B cell (primary cell): ENCODE results near the gene ARHGAP36. TPM values are rescaled to one million over a fixed set of nuclear protein-coding genes. Genes with fewer than 3 reads are reported as not detected.

Source experiments
- ATAC-seq: fragments of 200-7000 bp; cut with Tn5 transposase; one replicate; pipeline ENCODE4 v1.10.0; 2021; ENCODE audit warnings: low read depth, mild to moderate bottlenecking, moderate number of reproducible peaks, moderate library complexity
- CTCF ChIA-PET: fragments of 350-600 bp; sonication (Branson Sonifier 250); formaldehyde crosslinking; loops from one replicate; lab custom pipeline; 2021; ENCODE audit warnings: antibody characterized with exemption, inconsistent platforms; lab: Charles Lee
- POLR2A ChIA-PET: fragments of 350-600 bp; sonication (Branson Sonifier 250); formaldehyde crosslinking; loops from one replicate; lab custom pipeline; 2021; ENCODE audit warnings: antibody characterized with exemption; lab: Charles Lee
- DNase-seq: peaks from one replicate; pipeline ENCODE4 v3.0.0; 2013
- H2AFZ ChIP-seq: 2 replicates; pipeline ENCODE4 v1.6.1; 2012; ENCODE audit warnings: mild to moderate bottlenecking, low read depth, low read length; ENCODE audit not compliant: insufficient read depth, poor library complexity, severe bottlenecking
- H3K27ac ChIP-seq, 2 donors: 1 replicate in 1 of 2; 2 replicates in 1 of 2; pipeline ENCODE4 v1.5.1; 2012 to 2013; ENCODE audit warnings: low read length in 2 of 2, mild to moderate bottlenecking in 2 of 2, moderate library complexity in 1 of 2
- H3K27me3 ChIP-seq, 4 experiments: fragments of 200-600 bp in 1 of 4; sonication (generic) in 1 of 4; replicated peaks in 1 of 4; 1 replicate in 2 of 4; 2 replicates in 2 of 4; pipeline versions ENCODE4 v1.6.1 to v1.7.0; 2013 to 2016; ENCODE audit warnings: low read length in 3 of 4, mild to moderate bottlenecking in 2 of 4, mixed read lengths in 1 of 4, moderate library complexity in 1 of 4; ENCODE audit not compliant: insufficient read depth in 4 of 4, control insufficient read depth in 3 of 4; ENCODE audit errors: control extremely low read depth in 1 of 4
- H3K36me3 ChIP-seq, 2 experiments: replicated peaks in 1 of 2; 1 replicate in 1 of 2; 2 replicates in 1 of 2; pipeline versions ENCODE4 v1.6.1 to v1.7.1; 2013; ENCODE audit warnings: low read length in 1 of 2; ENCODE audit not compliant: insufficient read depth in 2 of 2, control insufficient read depth in 1 of 2; ENCODE audit errors: control extremely low read depth in 1 of 2, extremely low read depth in 1 of 2
- H3K4me1 ChIP-seq, 2 donors: fragments of 200-600 bp in 1 of 2; sonication (generic) in 1 of 2; 1 replicate in 1 of 2; 2 replicates in 1 of 2; pipeline versions ENCODE4 v1.5.1 to v1.6.1; 2013 to 2017; ENCODE audit warnings: low read length in 2 of 2; ENCODE audit not compliant: control insufficient read depth in 2 of 2, insufficient read depth in 2 of 2
- H3K4me2 ChIP-seq: replicated peaks from 2 replicates; pipeline ENCODE3; 2012; ENCODE audit warnings: mild to moderate bottlenecking, low read depth, low read length; ENCODE audit not compliant: poor library complexity, severe bottlenecking
- H3K4me3 ChIP-seq, 5 experiments: fragments of 200-600 bp in 1 of 5; sonication (generic) in 1 of 5; 1 replicate in 3 of 5; 2 replicates in 2 of 5; pipeline versions ENCODE4 v1.5.1 to v1.7.0; 2011 to 2016; ENCODE audit warnings: low read length in 4 of 5, mild to moderate bottlenecking in 4 of 5, low read depth in 2 of 5, control low read depth in 1 of 5, moderate library complexity in 1 of 5; ENCODE audit not compliant: insufficient read depth in 1 of 5; ENCODE audit errors: control extremely low read depth in 1 of 5, extremely low read depth in 1 of 5
- H3K79me2 ChIP-seq: fragments of 200-600 bp; sonication (generic); one replicate; pipeline ENCODE4 v1.6.0; 2016; ENCODE audit warnings: low read length; ENCODE audit not compliant: control insufficient read depth, insufficient read depth
- H3K9ac ChIP-seq: fragments of 200-600 bp; sonication (generic); 2 replicates; pipeline ENCODE4 v1.6.1; 2017; ENCODE audit warnings: mild to moderate bottlenecking, low read length, moderate library complexity
- H3K9me3 ChIP-seq, 3 donors: one replicate each; pipeline versions ENCODE4 v1.6.1 to v1.7.1; 2013; ENCODE audit warnings: low read length in 2 of 3; ENCODE audit not compliant: control insufficient read depth in 2 of 3, insufficient read depth in 1 of 3; ENCODE audit errors: control extremely low read depth in 1 of 3
- H4K20me1 ChIP-seq: 2 replicates; pipeline ENCODE4 v1.6.0; 2012; ENCODE audit warnings: mild to moderate bottlenecking, low read length; ENCODE audit not compliant: insufficient read depth, control insufficient read depth, poor library complexity, severe bottlenecking
- H3K27ac Mint-ChIP-seq: one replicate; pipeline ENCODE4 v1.8.0; 2021; ENCODE audit warnings: mixed read lengths
- H3K27me3 Mint-ChIP-seq: one replicate; pipeline ENCODE4 v1.8.0; 2021; ENCODE audit warnings: mixed read lengths
- H3K4me1 Mint-ChIP-seq: one replicate; pipeline ENCODE4 v1.8.0; 2021; ENCODE audit warnings: mixed read lengths
- H3K4me3 Mint-ChIP-seq: one replicate; pipeline ENCODE4 v1.8.0; 2021; ENCODE audit warnings: mixed read lengths
- H3K9me3 Mint-ChIP-seq: one replicate; pipeline ENCODE4 v1.8.0; 2022; ENCODE audit warnings: mixed read lengths; ENCODE audit not compliant: insufficient read depth
- EZH2 ChIP-seq: IDR thresholded peaks from 2 replicates; pipeline ENCODE4 v1.6.1; 2012; ENCODE audit warnings: borderline replicate concordance, low read depth, mild to moderate bottlenecking, moderate library complexity, low read length; ENCODE audit not compliant: insufficient read depth, poor library complexity, severe bottlenecking
- WGBS: methylation state at CpG from one replicate; pipeline ENCODE4 v1.1.5; 2013; ENCODE audit warnings: missing lambda C conversion rate; ENCODE audit not compliant: insufficient coverage; 5-methylcytosine and 5-hydroxymethylcytosine counted together
- intact Hi-C: fragments of 100-400 bp; cut with micrococcal nuclease; formaldehyde crosslinking; loops from one replicate; pipeline ENCODE4 v1.10.0; 2022
- polyA plus RNA-seq: library from polyadenylated mRNA; depleted of rRNA; stranded (reverse); fragments of >200 nt; gene quantifications from 2 replicates; pipeline ENCODE4 v1.2.3, GENCODE V29; 2012
- total RNA-seq, 2 donors: library from RNA; stranded (reverse); fragments of 120-200 nt in 1 of 2; gene quantifications; 1 replicate in 1 of 2; 2 replicates in 1 of 2; pipeline versions ENCODE4 v1.2.3 to v1.2.4, GENCODE V29; 2013 to 2022
- TF ChIP-seq, protein P1 (sequence below): fragments of 200-600 bp; IDR thresholded peaks from one replicate; pipeline ENCODE4 v1.8.0; 2022; ENCODE audit warnings: antibody characterized with exemption, mild to moderate bottlenecking

Gene ARHGAP36
- total and polyA plus RNA-seq, 2 donors (not counting 1 experiment from before 2014, with no cell fraction given): not detected

DNA sequence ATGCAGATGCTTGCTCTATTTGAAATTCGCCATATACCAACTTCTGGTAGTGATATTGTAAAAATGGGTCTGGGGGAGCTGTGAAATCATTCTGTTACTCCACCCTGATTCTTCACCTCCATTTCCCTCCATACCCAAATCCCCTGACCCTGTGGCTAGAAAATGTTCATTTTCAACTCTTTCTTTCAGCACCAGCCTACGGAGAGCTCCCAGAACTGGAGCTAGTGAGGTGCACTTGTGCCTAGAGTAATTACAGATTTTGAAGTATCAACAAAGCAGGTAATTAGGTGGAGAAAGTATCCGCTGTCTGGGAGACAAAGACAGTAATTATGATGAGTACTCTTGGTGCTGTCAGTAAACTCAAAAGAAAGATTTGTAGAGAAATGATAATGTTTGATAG is 8.1 kb downstream of the ARHGAP36 start:
- Histone ChIP-seq H3K4me2 (no peak overlapping the region), H3K4me3 (no peak overlapping the region), H3K9me3 (peaks cover 0 to 4% (median 0%) of the 10 kb centered on the region in 3 donors), H3K27ac (no peak overlapping the region), H2AFZ (no peak overlapping the region), H4K20me1 (no peaks in the 10 kb centered on the region), H3K27me3 (peaks cover 0 to 19% (median 5%) of the 10 kb centered on the region in 4 experiments), H3K36me3 (no peaks in the 10 kb centered on the region), H3K9ac (no peak overlapping the region), H3K79me2 (no peaks in the 10 kb centered on the region), H3K4me1 (no peaks in the 10 kb centered on the region)
- Mint-ChIP-seq H3K4me3 (no peak overlapping the region), H3K27ac (no peak overlapping the region), H3K9me3 (no peaks in the 10 kb centered on the region), H3K27me3 (peaks cover 24% of the 10 kb centered on the region), H3K4me1 (no peaks in the 10 kb centered on the region)
- ChIA-PET POLR2A (no interaction called here), CTCF (no interaction called here)
- TF ChIP-seq EZH2: no peak
- TF ChIP-seq, protein P1, sequence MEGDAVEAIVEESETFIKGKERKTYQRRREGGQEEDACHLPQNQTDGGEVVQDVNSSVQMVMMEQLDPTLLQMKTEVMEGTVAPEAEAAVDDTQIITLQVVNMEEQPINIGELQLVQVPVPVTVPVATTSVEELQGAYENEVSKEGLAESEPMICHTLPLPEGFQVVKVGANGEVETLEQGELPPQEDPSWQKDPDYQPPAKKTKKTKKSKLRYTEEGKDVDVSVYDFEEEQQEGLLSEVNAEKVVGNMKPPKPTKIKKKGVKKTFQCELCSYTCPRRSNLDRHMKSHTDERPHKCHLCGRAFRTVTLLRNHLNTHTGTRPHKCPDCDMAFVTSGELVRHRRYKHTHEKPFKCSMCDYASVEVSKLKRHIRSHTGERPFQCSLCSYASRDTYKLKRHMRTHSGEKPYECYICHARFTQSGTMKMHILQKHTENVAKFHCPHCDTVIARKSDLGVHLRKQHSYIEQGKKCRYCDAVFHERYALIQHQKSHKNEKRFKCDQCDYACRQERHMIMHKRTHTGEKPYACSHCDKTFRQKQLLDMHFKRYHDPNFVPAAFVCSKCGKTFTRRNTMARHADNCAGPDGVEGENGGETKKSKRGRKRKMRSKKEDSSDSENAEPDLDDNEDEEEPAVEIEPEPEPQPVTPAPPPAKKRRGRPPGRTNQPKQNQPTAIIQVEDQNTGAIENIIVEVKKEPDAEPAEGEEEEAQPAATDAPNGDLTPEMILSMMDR: no peak
- WGBS: 78% methylated on average over 1 of the region's 3 CpGs
- ATAC-seq (no peak), DNase-seq (no peak)
- intact Hi-C loops: no loop called here

DNA sequence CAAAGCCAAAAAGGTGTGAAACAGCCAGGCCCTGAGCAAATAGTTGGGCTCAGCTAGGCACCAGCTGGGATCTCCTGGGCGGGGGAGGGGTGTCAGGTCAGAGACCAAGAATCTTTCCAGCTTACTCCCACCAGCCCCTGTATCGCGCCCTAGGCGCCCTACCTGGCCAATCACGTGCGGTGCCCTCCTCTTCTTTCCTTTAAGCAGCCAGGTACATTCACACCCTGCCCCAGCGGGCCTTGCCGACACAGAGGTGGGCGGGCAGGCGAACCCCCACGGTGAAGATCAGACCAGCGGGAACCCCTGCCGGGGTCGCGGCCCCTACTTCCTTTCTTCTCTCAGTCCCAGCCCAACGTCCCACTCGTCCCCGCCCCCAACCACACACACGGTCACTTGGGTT is 9.1 kb downstream of the ARHGAP36 start:
- Histone ChIP-seq H3K4me1 (no peaks in the 10 kb centered on the region), H3K27ac (no peak overlapping the region), H3K4me2 (no peak overlapping the region), H3K4me3 (no peak overlapping the region), H3K9me3 (peaks cover 0 to 4% (median 0%) of the 10 kb centered on the region in 3 donors), H2AFZ (no peak overlapping the region), H4K20me1 (no peaks in the 10 kb centered on the region), H3K27me3 (peaks cover 0 to 19% (median 5%) of the 10 kb centered on the region in 4 experiments), H3K9ac (no peak overlapping the region), H3K36me3 (no peaks in the 10 kb centered on the region), H3K79me2 (no peaks in the 10 kb centered on the region)
- 6% methylated on average over 17 of the region's 19 CpGs for WGBS
- Mint-ChIP-seq H3K27ac (no peak overlapping the region), H3K4me3 (no peak overlapping the region), H3K27me3 (peaks cover 32% of the 10 kb centered on the region), H3K9me3 (no peaks in the 10 kb centered on the region), H3K4me1 (no peaks in the 10 kb centered on the region)
- CTCF ChIA-PET: no interaction called here
- ATAC-seq (no peak), DNase-seq (no peak)
- intact Hi-C loops: no loop called here
- POLR2A ChIA-PET: no interaction called here
- TF ChIP-seq, protein P1: no peak
- TF ChIP-seq EZH2: no peak
